ENCODE data around the gene RNASEH2B.

DNA sequence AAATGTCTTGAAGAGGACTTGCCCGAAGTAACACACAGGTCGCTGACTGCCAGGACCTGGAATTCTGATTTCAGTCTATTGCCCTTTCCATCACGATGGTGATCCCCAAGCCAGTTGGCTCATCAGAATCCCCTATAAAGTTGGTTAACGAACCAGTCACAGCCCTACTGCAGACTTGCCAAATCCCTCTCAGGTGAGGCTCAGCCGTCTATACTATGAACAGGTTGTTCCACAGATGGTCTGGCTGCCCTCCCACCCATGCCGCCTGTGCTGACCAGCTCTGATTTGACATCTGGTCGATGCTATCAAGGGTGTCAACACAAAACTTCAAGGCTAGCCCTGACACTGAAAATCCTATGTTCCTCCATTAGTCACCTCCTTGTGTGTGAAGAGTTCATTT is 90.0 kb downstream of the RNASEH2B start:
- TF ChIP-seq CTCF (IDR thresholded peaks at IDR 0.05; ENCODE audit: low read depth, low read length, poor library complexity, severe bottlenecking), result no peak
- TF ChIP-seq EZH2phosphoT487 (IDR thresholded peaks at IDR 0.05; ENCODE audit: borderline replicate concordance, low read length), result no peak
